Fibroblast of villous mesenchyme (primary cell): Measurements from ENCODE around the gene MET. TPM values are rescaled to one million over a fixed set of nuclear protein-coding genes. Genes with fewer than 3 reads are reported as not detected.

Experiments used
- DNase-seq: peaks from one replicate; pipeline ENCODE4 v3.0.0-alpha.2; 2010; ENCODE audit warnings: low read depth
- H3K4me3 ChIP-seq: 2 replicates; pipeline ENCODE4 v1.5.1; 2011; ENCODE audit warnings: low read depth, mild to moderate bottlenecking, low read length
- CTCF ChIP-seq: IDR thresholded peaks from 2 replicates; pipeline ENCODE4 v1.5.1; 2012; ENCODE audit warnings: low read depth, mild to moderate bottlenecking, low read length; ENCODE audit not compliant: insufficient read depth
- total RNA-seq: library from RNA; depleted of rRNA; stranded (reverse); fragments of >200 nt; gene quantifications from 2 replicates; pipeline ENCODE4 v1.2.3, GENCODE V29; 2012

MET gene
- total RNA-seq, 1 donor, result 48.8 TPM

GRCh38 chr7:116776046-116776445 lies 104.0 kb downstream of the MET start:
- DNase-seq, result no peak
- TF ChIP-seq CTCF, result no peak
- H3K4me3 ChIP-seq, result no peak overlapping the region

GRCh38 chr7:116776610-116777289 lies 104.8 kb downstream of the MET start:
- no peak for TF ChIP-seq CTCF
- DNase-seq, result peak; percentile 26
- H3K4me3 ChIP-seq, result no peak overlapping the region

- H3K4me3 ChIP-seq, result no peak overlapping the region
- TF ChIP-seq CTCF, result no peak
- DNase-seq, result peak; percentile 59
Measured at GRCh38 chr7:116777651-116778281, 105.8 kb downstream of the MET start.

- DNase-seq, result no peak
- H3K4me3 ChIP-seq, result no peak overlapping the region
- no peak for TF ChIP-seq CTCF
Measured at GRCh38 chr7:116779216-116779615, 107.2 kb downstream of the MET start.

- H3K4me3 ChIP-seq, result no peak overlapping the region
- no peak for DNase-seq
- TF ChIP-seq CTCF, result no peak
Measured at GRCh38 chr7:116779931-116780330, 107.9 kb downstream of the MET start.

GRCh38 chr7:116780521-116780920 lies 108.5 kb downstream of the MET start:
- peak; percentile 51 for DNase-seq
- TF ChIP-seq CTCF, result no peak
- no peak overlapping the region for H3K4me3 ChIP-seq
